Smooth muscle cell (in vitro differentiated cells): Measurements from ENCODE around the gene IGIP. TPM values are rescaled to one million over a fixed set of nuclear protein-coding genes. Genes with fewer than 3 reads are reported as not detected.

Source experiments
- DNase-seq: peaks from one replicate; lab custom pipeline; 2025; ENCODE audit not compliant: unreplicated experiment; lab: John Stamatoyannopoulos, UW
- H2AFZ ChIP-seq: fragments of 200-600 bp; sonication (generic); 2 replicates; pipeline ENCODE4 v1.6.0; 2016; ENCODE audit warnings: antibody characterized with exemption, low read depth, mild to moderate bottlenecking
- H3F3A ChIP-seq: fragments of 200-600 bp; sonication (generic); 2 replicates; pipeline ENCODE4 v1.6.0; 2017; ENCODE audit warnings: antibody characterized with exemption, low read depth
- H3K27ac ChIP-seq: fragments of 200-600 bp; sonication (generic); 2 replicates; pipeline ENCODE4 v1.5.1; 2016; ENCODE audit warnings: low read depth, mild to moderate bottlenecking
- H3K27me3 ChIP-seq: fragments of 200-600 bp; sonication (generic); 2 replicates; pipeline ENCODE4 v1.6.1; 2016; ENCODE audit warnings: low read depth, mild to moderate bottlenecking
- H3K36me3 ChIP-seq: fragments of 200-600 bp; sonication (generic); 2 replicates; pipeline ENCODE4 v1.5.1; 2016; ENCODE audit warnings: low read depth
- H3K4me1 ChIP-seq: fragments of 200-600 bp; sonication (generic); 2 replicates; pipeline ENCODE4 v1.5.1; 2016; ENCODE audit warnings: low read depth
- H3K4me2 ChIP-seq: fragments of 200-600 bp; sonication (generic); 2 replicates; pipeline ENCODE4 v1.6.0; 2016; ENCODE audit warnings: mild to moderate bottlenecking
- H3K4me3 ChIP-seq: fragments of 200-600 bp; sonication (generic); 2 replicates; pipeline ENCODE4 v1.5.1; 2016; ENCODE audit warnings: mild to moderate bottlenecking
- H3K79me2 ChIP-seq: fragments of 200-600 bp; sonication (generic); 2 replicates; pipeline ENCODE4 v1.6.0; 2016; ENCODE audit warnings: low read depth, mild to moderate bottlenecking
- H3K9ac ChIP-seq: fragments of 200-600 bp; sonication (generic); 2 replicates; pipeline ENCODE4 v1.6.0; 2016; ENCODE audit warnings: low read depth
- H3K9me3 ChIP-seq: fragments of 200-600 bp; sonication (generic); replicated peaks from 2 replicates; pipeline ENCODE4 v1.5.1; 2016; ENCODE audit warnings: low read depth
- H4K20me1 ChIP-seq: fragments of 200-600 bp; sonication (generic); 2 replicates; pipeline ENCODE4 v1.6.0; 2016; ENCODE audit warnings: low read depth
- WGBS: methylation state at CpG from one replicate; pipeline ENCODE4 v1.1.7; 2016; ENCODE audit warnings: low lambda C conversion rate; 5-methylcytosine and 5-hydroxymethylcytosine counted together
- polyA plus RNA-seq: library from polyadenylated mRNA; unstranded; fragments of >200 nt; fragmentation: Nextera tagmentation; extraction: Ambion mirVana; gene quantifications from 2 replicates; pipeline ENCODE4 v1.2.1, GENCODE V29; 2016
- total RNA-seq: library from RNA; depleted of rRNA; stranded (reverse); fragments of >200 nt; gene quantifications from 2 replicates; pipeline ENCODE4 v1.2.3, GENCODE V29; 2014
- TF ChIP-seq, protein P1 (sequence below): fragments of 200-600 bp; sonication (generic); IDR thresholded peaks from 2 replicates; pipeline ENCODE4 v1.5.1; 2017; ENCODE audit warnings: borderline replicate concordance, mild to moderate bottlenecking, antibody characterized with exemption; ENCODE audit not compliant: insufficient read depth, poor library complexity, severe bottlenecking

The IGIP gene
- total and polyA plus RNA-seq, 2 experiments from 2014 or later = 0.72 to 4.3 TPM

DNA sequence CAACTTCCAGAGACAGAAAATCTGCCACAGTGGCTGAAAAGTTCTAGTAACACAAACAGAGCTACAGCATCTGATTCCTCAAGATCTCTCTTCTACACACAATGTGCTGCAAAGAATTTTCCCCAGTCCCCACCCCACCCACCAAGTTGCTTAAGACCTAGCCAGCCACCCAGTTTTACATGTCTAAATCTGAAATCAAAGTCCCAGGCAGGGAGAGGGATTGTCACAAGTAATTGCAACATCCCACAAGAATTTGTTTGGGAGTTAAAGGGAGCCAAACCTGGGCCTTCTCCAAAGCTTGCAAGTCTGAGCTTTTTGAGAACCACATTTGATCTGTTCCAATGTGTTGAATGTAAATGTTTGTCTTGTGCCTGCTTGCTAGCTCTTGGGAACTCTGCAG lies 15.5 kb downstream of the IGIP start:
- Histone ChIP-seq H3K9ac (no peak overlapping the region), H3F3A (no peaks in the 10 kb centered on the region), H3K4me2 (no peak overlapping the region), H3K27ac (no peak overlapping the region), H4K20me1 (peaks cover 89% of the 10 kb centered on the region), H3K4me1 (peaks cover 3% of the 10 kb centered on the region), H3K9me3 (no peaks in the 10 kb centered on the region), H3K4me3 (no peak overlapping the region), H3K79me2 (no peaks in the 10 kb centered on the region), H3K36me3 (no peaks in the 10 kb centered on the region), H2AFZ (no peak overlapping the region), H3K27me3 (peaks cover 13% of the 10 kb centered on the region)
- no peak for DNase-seq
- TF ChIP-seq, protein P1, sequence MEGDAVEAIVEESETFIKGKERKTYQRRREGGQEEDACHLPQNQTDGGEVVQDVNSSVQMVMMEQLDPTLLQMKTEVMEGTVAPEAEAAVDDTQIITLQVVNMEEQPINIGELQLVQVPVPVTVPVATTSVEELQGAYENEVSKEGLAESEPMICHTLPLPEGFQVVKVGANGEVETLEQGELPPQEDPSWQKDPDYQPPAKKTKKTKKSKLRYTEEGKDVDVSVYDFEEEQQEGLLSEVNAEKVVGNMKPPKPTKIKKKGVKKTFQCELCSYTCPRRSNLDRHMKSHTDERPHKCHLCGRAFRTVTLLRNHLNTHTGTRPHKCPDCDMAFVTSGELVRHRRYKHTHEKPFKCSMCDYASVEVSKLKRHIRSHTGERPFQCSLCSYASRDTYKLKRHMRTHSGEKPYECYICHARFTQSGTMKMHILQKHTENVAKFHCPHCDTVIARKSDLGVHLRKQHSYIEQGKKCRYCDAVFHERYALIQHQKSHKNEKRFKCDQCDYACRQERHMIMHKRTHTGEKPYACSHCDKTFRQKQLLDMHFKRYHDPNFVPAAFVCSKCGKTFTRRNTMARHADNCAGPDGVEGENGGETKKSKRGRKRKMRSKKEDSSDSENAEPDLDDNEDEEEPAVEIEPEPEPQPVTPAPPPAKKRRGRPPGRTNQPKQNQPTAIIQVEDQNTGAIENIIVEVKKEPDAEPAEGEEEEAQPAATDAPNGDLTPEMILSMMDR = no peak

DNA sequence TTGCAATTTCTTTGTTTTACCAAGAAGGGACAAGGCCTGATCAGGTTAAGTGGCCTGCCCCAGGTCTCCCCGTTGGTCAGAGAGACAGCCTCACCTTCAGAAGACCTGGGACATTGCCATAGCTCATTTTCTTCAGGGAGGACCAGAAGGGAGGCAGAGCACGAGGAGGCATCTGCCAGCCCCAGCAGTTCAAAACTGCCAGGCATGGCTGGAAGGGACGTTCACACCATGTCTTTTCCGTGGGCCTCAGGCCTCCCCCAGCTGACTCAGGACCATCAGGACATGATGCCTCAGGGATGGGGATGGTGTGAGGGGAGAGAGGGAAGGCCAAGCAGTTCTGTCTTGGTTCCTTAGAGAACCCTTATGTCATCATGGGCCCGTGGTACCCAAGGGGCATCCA lies 16.5 kb downstream of the IGIP start:
- TF ChIP-seq, protein P1 = no peak
- no peaks in the 10 kb centered on the region for H3F3A ChIP-seq
- H3K9me3 ChIP-seq = no peaks in the 10 kb centered on the region
- 74% methylated on average over 5 of the region's 5 CpGs for WGBS
- no peak overlapping the region for H3K4me3 ChIP-seq
- H3K9ac ChIP-seq = no peak overlapping the region
- no peak overlapping the region for H2AFZ ChIP-seq
- H4K20me1 ChIP-seq = peaks cover 90% of the 10 kb centered on the region
- no peak overlapping the region for H3K4me2 ChIP-seq
- H3K27ac ChIP-seq = no peak overlapping the region
- peaks cover 23% of the 10 kb centered on the region for H3K27me3 ChIP-seq
- peaks cover 6% of the 10 kb centered on the region for H3K4me1 ChIP-seq
- DNase-seq = no peak
- no peaks in the 10 kb centered on the region for H3K36me3 ChIP-seq
- no peaks in the 10 kb centered on the region for H3K79me2 ChIP-seq

DNA sequence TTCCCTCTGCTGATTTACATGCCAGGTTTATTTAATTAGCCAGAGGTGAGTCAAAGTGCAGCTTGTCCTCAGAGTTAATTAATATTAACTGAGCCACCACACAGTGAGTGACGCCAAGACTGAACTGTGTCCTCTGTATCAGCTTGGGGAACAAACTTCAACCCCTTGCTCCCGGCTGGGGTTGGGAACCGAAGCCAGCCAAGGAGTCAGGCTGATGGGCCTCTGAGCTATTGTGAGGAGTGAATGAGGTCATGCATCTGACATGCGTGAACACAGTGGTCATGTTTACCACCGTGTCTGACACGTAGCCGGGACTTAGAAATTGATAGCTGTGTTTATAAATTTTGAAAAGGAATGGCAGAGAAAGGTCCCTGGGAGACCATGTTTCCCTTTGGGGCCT lies 17.1 kb downstream of the IGIP start:
- peaks cover 6% of the 10 kb centered on the region for H3K4me1 ChIP-seq
- H3K4me2 ChIP-seq = no peak overlapping the region
- no peaks in the 10 kb centered on the region for H3K36me3 ChIP-seq
- H2AFZ ChIP-seq = no peak overlapping the region
- H4K20me1 ChIP-seq = peaks cover 90% of the 10 kb centered on the region
- no peak overlapping the region for H3K27ac ChIP-seq
- peaks cover 29% of the 10 kb centered on the region for H3K27me3 ChIP-seq
- H3K79me2 ChIP-seq = no peaks in the 10 kb centered on the region
- DNase-seq = no peak
- TF ChIP-seq, protein P1 = no peak
- H3K9me3 ChIP-seq = no peaks in the 10 kb centered on the region
- 92% methylated on average over 7 of the region's 7 CpGs for WGBS
- H3K4me3 ChIP-seq = no peak overlapping the region
- no peak overlapping the region for H3K9ac ChIP-seq
- H3F3A ChIP-seq = no peaks in the 10 kb centered on the region

DNA sequence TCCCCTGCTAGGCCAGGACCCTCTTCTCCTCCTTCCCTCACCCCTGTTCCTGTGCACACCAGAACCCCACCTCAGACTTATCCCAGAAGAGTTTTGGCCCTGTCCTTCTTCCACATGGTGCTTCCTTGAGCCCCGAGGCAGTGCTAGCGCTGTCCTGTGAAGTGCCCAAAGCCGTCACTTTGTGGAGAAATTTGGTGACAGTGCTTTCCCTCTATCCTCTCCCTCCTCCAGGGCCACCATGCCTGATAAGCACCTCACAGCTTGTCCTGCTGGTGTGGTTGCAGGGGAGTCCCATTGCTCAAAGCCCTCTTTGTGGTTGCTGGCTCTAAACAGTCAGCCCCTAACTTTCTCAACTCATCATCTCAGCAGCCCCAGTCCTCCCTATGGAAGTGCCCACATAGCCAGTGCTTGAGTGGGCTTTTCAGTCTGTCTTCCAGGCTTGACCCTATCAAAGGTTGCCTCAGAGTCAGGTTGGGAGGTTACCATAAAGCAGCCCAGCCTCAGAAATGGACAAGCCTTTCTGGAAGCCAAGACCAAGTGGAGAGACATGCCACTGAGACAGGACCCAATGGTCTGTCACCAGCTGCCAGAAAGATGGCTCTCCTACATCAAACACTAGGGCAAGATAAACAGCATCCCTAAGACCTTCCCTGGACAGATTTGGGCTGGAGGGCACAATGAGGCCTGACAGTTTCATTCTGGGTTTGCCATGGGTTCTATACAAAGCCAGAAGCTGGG lies 18.0 kb downstream of the IGIP start:
- H3K4me2 ChIP-seq = no peak overlapping the region
- no peaks in the 10 kb centered on the region for H3K9me3 ChIP-seq
- TF ChIP-seq, protein P1 = no peak
- peaks cover 90% of the 10 kb centered on the region for H4K20me1 ChIP-seq
- H3K27me3 ChIP-seq = peaks cover 37% of the 10 kb centered on the region
- H3K79me2 ChIP-seq = no peaks in the 10 kb centered on the region
- H3K36me3 ChIP-seq = no peaks in the 10 kb centered on the region
- peaks cover 6% of the 10 kb centered on the region for H3K4me1 ChIP-seq
- H2AFZ ChIP-seq = no peak overlapping the region
- no peak overlapping the region for H3K27ac ChIP-seq
- no peak overlapping the region for H3K9ac ChIP-seq
- H3F3A ChIP-seq = no peaks in the 10 kb centered on the region
- DNase-seq = no peak
- no peak overlapping the region for H3K4me3 ChIP-seq
- WGBS = 86% methylated on average over 3 of the region's 3 CpGs
